SK-N-SH (cell line): ENCODE results near the gene KLHDC10.

Experiments used
- CHD2 ChIP-seq: fragments of 150-350 bp; IDR thresholded peaks from 2 replicates; pipeline ENCODE4 v1.6.1; 2018; ENCODE audit warnings: low read length; ENCODE audit not compliant: partially characterized antibody
- CTCF ChIP-seq: fragments of 200-600 bp; sonication (generic); IDR thresholded peaks from 2 replicates; pipeline ENCODE4 v1.6.1; 2017; ENCODE audit warnings: antibody characterized with exemption, mild to moderate bottlenecking, moderate library complexity
- ELF1 ChIP-seq: IDR thresholded peaks from 2 replicates; pipeline ENCODE4 v1.4.0; 2012
- FOXM1 ChIP-seq: IDR thresholded peaks from 2 replicates; pipeline ENCODE4 v1.4.0; 2012; ENCODE audit warnings: low read depth, mild to moderate bottlenecking
- GATA2 ChIP-seq: sonication (generic); formaldehyde crosslinking; IDR thresholded peaks from 2 replicates; pipeline ENCODE4 v1.5.0; 2020; ENCODE audit warnings: mild to moderate bottlenecking, missing genetic modification reagents
- JUND ChIP-seq: IDR thresholded peaks from 2 replicates; pipeline ENCODE4 v1.4.0; 2012
- PBX3 ChIP-seq: IDR thresholded peaks from 2 replicates; pipeline ENCODE4; 2012
- POLR2AphosphoS5 ChIP-seq: IDR thresholded peaks from 2 replicates; pipeline ENCODE4 v1.6.1; 2012; ENCODE audit warnings: low read depth, low read length
- REST ChIP-seq: IDR thresholded peaks from 2 replicates; pipeline ENCODE4 v1.6.1; 2012; ENCODE audit warnings: mild to moderate bottlenecking, low read depth, low read length, moderate library complexity
- SIN3A ChIP-seq: IDR thresholded peaks from 2 replicates; pipeline ENCODE4 v1.6.1; 2012; ENCODE audit warnings: low read depth, mild to moderate bottlenecking, low read length, moderate library complexity, borderline replicate concordance

GRCh38 chr7:130143334-130143732, 73.0 kb downstream of the KLHDC10 start:
- TF ChIP-seq FOXM1 (no peak), POLR2AphosphoS5 (no peak), CTCF (no peak), SIN3A (no peak), GATA2 (CRISPR knock-in tag) (no peak), JUND (no peak), CHD2 (no peak), ELF1 (no peak), REST (no peak), PBX3 (no peak)
